Activated effector memory CD4-positive, alpha-beta T cell treated with Interleukin-2 at 50 U/mL for 16 hours (primary cell): ENCODE measurements around the gene NANOS1.

ENCODE experiments used
- DNase-seq: peaks from one replicate; pipeline ENCODE4 v3.0.0-alpha.2; 2020

NANOS1 gene

DNA sequence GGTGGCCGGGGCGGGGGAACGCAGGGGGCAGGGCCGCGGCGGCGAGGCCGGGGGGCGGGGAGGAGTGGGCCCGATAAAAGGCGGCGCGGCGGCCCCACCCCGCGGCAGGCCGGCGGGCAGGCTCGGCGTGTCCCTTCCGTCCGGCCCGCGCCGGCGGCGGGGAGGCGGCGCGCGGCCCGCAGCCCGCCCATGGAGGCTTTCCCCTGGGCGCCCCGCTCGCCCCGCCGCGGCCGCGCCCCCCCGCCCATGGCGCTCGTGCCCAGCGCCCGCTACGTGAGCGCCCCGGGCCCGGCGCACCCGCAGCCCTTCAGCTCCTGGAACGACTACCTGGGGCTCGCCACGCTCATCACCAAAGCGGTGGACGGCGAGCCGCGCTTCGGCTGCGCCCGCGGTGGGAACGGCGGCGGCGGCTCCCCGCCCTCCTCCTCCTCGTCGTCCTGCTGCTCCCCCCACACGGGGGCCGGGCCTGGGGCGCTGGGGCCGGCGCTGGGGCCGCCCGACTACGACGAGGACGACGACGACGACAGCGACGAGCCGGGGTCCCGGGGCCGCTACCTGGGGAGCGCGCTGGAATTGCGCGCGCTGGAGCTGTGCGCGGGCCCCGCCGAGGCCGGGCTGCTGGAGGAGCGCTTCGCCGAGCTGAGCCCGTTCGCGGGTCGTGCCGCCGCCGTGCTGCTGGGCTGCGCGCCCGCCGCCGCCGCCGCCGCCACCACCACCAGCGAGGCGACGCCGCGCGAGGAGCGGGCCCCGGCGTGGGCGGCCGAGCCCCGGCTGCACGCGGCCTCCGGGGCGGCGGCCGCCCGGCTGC, at the start of gene NANOS1:
Gene NANOS1 (plus strand): TSS at position 102 of the 808 bp plus-strand sequence. CDS start 88 bp downstream, at position 190.
- DNase-seq = no peak

- DNase-seq = no peak
These were observed 49.2 kb upstream of the NANOS1 start for GRCh38 chr10:118980135-118980865.

GRCh38 chr10:118980870-118981269, 48.6 kb upstream of the NANOS1 start:
- no peak for DNase-seq

DNA sequence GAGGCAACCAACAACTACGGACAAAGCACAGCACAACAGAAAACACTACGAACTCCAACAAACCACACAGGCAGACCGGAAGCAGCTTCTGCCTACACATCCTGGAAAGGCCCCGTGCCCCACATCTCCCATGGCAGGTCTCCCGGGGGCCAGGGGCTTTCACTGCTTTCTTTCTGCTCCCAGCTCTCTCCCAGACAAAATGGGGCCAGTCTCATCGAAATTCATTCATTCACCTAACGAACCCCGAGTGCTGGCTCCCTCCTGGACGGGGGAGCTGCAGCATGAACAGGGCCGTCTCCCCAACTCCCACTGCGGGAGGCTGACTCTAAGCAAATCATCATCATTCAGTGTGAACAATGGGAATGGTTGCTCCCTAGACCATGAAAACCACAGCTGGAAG, 47.6 kb upstream of the NANOS1 start:
- DNase-seq = no peak

- no peak for DNase-seq
These were observed 47.1 kb upstream of the NANOS1 start for GRCh38 chr10:118982366-118982765.

DNA sequence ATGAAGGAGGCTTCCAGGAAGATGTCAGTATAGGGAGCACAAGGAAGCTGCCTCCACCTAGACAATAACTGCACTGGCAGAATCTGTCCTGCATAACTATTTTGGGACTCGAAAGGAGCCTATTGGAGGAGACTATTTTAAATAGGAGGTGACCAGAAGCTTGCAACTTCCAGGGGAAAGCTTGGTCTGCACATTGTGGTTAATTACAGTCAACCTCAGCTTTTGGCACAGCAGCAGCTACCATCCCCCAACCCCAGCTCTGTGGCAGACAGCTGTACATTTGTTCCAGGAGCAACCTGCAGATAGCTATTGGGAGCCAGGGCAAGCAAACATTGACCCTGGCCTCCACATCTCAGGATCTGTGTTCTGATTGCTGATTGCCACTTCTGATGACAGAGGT, 46.3 kb upstream of the NANOS1 start:
- DNase-seq = no peak

GRCh38 chr10:118985576-118985975, 43.9 kb upstream of the NANOS1 start:
- DNase-seq = no peak

DNA sequence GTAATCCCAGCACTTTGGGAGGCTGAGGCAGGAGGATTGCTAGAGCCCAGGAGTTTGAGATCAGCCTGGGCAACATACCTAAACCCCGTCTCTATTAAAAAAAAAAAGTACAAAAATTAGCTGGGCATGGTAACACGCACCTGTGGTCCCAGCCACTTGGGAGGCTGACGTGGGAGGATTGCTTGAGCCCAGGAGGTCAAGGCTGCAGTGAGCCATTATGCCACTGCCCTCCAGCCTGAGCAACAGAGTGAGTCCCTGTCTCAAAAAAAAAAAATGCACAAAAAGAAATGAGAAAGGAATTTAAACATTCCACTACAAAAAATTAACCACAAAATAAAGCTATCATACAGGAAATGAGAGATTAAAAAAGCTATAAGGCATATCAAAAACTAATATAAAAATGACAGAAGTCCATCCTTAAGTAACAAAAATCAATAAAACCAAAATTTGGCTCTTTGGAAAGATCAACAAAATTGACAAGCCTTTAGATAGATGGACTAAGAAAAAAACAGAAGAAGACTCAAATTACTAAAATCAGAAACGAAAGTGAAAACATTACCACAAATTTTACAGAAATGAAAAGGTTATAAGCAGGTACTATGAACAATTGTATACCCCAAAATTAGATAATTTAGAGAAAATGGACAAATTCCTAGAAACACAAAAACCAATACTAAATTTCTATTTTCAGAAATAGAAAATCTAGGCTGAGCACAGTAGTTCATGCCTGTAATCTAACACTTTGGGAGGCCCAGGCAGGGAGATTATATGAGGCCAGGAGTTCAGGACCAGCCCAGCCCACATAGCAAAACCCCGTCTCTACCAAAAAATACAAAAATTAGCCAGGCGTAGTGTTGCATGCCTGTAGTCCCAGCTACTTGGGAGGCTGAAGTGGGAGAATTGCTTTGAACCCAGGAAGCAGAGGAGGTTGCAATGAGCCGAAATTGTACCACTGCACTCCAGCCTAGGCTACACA, 42.4 kb upstream of the NANOS1 start:
- no peak for DNase-seq

GRCh38 chr10:118990326-118990725, 39.2 kb upstream of the NANOS1 start:
- DNase-seq = no peak

GRCh38 chr10:118992496-118992895, 37.0 kb upstream of the NANOS1 start:
- DNase-seq = no peak

GRCh38 chr10:118993214-118993613, 36.3 kb upstream of the NANOS1 start:
- DNase-seq = no peak

- DNase-seq = no peak
These were observed 35.2 kb upstream of the NANOS1 start for GRCh38 chr10:118994321-118994720.

DNA sequence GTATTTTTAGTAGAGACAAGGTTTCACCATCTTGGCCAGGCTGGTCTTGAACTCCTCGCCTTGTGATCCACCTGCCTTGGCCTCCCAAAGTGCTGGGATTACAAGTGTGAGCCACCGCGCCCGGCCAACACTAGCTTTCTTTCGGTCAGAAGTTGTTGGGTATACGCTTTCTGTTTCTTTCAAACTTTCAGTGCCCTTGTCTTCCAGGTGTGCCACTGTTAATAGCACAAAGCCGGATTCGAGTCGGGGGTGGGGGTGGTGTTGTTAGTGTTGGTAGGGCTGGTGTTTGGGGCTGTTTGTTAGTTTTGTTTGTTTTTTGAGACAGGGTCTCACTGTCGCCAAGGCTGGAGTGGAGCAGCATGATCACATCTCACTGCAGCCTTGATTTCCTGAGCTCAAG, 33.8 kb upstream of the NANOS1 start:
- DNase-seq = no peak

DNA sequence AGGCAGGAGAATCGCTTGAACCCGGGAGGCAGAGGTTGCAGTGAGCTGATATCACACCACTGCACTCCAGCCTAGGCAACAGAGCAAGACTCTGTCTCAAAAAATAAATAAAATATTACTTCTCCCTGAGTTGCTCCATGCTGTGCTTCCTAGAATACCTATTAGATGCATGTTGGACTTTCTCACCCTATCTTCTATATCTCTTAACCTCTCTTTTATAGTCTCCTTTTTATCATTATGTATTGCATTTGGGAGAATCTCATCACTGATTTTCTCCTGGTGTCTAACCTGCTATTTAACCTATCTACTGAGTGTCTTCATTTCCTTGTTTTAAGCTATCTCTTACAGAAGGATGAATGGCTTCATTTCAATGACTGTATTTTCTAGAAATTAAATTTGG, 32.1 kb upstream of the NANOS1 start:
- DNase-seq = no peak

DNA sequence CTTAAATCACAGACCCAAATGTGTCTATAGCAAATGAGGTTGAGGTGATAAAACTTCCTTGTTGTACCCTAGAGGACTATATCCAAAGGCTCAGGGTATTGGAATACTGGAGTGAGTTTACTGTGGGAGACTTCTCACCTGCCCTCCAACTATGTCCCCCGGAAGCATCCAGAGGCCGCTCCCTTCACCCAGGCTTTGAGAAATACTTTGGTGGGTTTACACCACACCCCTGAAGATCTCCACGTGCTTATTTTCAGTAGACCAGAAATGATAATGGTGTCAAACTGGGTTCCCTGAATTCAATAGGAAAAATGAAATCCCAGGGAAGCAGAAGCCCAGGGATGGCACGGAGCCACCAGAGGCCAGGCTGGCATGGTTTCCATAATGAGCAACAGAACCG, 31.3 kb upstream of the NANOS1 start:
- DNase-seq = no peak

DNA sequence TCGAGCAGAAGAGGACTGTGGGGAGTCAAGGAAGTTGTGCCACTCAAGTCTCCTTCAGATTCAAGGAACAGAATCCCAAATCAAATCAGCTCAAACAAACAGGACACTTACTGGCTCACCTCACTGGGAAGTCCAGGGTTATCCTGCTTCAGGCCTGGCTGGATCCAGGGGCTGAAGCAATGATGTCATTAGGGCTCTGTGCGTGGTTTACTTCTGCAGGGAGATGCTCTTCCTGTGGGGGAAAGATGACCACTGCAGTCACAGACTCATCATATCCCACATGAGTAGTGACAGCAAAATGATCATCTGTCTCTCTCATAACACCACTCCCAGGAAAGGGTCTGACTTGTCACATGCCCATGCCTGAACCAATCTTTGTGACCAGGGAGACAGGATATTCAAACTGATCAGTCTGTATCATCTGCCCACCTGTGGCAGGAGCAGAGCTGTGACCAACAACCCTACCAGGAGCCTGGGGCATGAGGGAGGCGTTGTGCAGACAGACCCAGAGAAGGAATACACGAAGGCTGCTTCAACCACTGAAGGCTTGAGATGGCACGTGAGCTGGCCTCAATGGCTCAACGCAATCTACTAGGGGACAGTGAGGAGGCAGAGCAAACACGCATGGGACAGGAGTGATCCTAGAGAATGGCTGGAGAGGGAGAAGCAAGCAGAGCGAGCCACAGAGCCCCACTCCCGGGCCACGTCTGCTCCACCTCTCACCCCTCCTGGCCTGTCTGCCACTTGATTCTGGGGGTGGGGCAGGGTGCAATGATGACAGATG, 27.6 kb upstream of the NANOS1 start:
- no peak for DNase-seq

- DNase-seq = no peak
These were observed 25.8 kb upstream of the NANOS1 start for GRCh38 chr10:119003572-119004289.

GRCh38 chr10:119005362-119006043, 24.0 kb upstream of the NANOS1 start:
- DNase-seq = no peak

GRCh38 chr10:119006451-119007210, 22.9 kb upstream of the NANOS1 start:
- DNase-seq = no peak

GRCh38 chr10:119007211-119007574, 22.3 kb upstream of the NANOS1 start:
- DNase-seq = no peak
